ENCODE data around the gene KNDC1.
"Not testable (repeated sequence)": the region's sequence is repeated elsewhere in the genome, so short reads cannot be mapped to it uniquely, and the experiment has no call there.

Gene KNDC1

DNA sequence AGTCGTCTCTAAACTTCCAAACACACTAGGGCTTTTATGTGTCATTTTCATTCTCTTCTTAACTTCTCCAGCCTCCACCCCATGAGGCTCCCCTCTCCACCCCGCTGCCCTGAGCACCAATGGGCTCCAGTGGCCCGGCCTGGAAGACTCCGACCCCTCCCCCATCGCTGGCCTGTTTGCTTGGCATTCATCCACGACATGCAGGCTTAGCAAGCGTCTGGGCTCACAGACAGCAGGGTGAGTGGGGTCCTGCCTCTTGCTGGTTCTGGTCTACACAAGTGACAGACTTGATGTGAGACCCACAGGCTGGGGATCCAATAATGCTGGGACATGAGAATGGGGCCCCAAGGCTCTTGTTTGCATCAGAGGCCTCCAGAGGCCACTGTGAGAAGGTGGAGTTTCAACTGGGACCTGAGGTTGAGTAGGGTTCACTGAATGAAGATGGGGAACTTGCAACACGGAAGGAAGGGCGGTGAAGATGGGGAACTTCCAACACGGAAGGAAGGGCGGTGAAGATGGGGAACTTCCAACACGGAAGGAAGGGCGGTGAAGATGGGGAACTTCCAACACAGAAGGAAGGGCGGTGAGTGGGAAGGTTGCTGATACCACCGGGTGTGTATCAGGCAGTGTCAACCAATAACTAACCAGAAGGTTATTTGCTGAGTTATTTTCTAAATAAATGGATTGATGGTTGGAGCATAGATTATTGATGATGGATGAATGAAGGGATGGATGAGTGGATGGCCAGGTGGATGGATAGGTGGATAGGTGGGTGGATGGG, 14.0 kb downstream of the KNDC1 start:
- TF ChIP-seq, protein P1, sequence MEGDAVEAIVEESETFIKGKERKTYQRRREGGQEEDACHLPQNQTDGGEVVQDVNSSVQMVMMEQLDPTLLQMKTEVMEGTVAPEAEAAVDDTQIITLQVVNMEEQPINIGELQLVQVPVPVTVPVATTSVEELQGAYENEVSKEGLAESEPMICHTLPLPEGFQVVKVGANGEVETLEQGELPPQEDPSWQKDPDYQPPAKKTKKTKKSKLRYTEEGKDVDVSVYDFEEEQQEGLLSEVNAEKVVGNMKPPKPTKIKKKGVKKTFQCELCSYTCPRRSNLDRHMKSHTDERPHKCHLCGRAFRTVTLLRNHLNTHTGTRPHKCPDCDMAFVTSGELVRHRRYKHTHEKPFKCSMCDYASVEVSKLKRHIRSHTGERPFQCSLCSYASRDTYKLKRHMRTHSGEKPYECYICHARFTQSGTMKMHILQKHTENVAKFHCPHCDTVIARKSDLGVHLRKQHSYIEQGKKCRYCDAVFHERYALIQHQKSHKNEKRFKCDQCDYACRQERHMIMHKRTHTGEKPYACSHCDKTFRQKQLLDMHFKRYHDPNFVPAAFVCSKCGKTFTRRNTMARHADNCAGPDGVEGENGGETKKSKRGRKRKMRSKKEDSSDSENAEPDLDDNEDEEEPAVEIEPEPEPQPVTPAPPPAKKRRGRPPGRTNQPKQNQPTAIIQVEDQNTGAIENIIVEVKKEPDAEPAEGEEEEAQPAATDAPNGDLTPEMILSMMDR (conservative IDR thresholded peaks at IDR 0.05; ENCODE audit: control insufficient read depth, insufficient read depth, low read depth, low read length): no peak
- DNase-seq (ENCODE audit: low read depth): no peak

GRCh38 chr10:133174689-133175263, 14.8 kb downstream of the KNDC1 start:
- H3K4me3 ChIP-seq (ENCODE audit: control insufficient read depth, low read depth, low read length): no peak overlapping the region
- TF ChIP-seq, protein P1 (conservative IDR thresholded peaks at IDR 0.05; ENCODE audit: control insufficient read depth, insufficient read depth, low read depth, low read length): no peak
- DNase-seq (ENCODE audit: low read depth): no peak

More for the DNA sequence above, 14.0 kb downstream of the KNDC1 start:
- H3K4me3 ChIP-seq (ENCODE audit: control insufficient read depth, low read depth, low read length): no peak overlapping the region

DNA sequence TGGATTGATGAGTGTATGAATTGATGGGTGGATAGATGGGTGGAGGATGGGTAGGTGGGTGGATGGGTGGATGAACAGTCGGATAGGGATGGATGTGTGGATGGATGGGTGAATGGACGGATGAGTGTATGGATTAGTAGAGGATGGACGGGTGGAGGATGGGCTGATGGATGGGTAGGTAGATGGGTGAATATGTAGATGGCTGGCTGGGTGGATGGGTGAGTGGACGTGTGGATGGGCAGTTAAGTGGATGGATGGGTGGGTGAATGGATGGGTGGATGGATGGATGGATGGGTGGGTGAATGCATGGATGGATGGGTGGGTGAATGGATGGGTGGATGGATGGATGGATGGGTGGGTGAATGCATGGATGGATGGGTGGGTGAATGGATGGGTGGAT, 15.6 kb downstream of the KNDC1 start:
- H3K4me3 ChIP-seq (ENCODE audit: control insufficient read depth, low read depth, low read length); DNase-seq (ENCODE audit: low read depth): not testable (repeated sequence)

- no peak for DNase-seq (ENCODE audit: low read depth)
- TF ChIP-seq, protein P1 (conservative IDR thresholded peaks at IDR 0.05; ENCODE audit: control insufficient read depth, insufficient read depth, low read depth, low read length): no peak
- no peak overlapping the region for H3K4me3 ChIP-seq (ENCODE audit: control insufficient read depth, low read depth, low read length)
Observed at GRCh38 chr10:133176546-133176945, 16.5 kb downstream of the KNDC1 start.

- no peak overlapping the region for H3K4me3 ChIP-seq (ENCODE audit: control insufficient read depth, low read depth, low read length)
- DNase-seq (ENCODE audit: low read depth): no peak
- TF ChIP-seq, protein P1 (conservative IDR thresholded peaks at IDR 0.05; ENCODE audit: control insufficient read depth, insufficient read depth, low read depth, low read length): no peak
Observed at GRCh38 chr10:133177380-133178157, 17.6 kb downstream of the KNDC1 start.

- TF ChIP-seq, protein P1 (conservative IDR thresholded peaks at IDR 0.05; ENCODE audit: control insufficient read depth, insufficient read depth, low read depth, low read length): no peak
- H3K4me3 ChIP-seq (ENCODE audit: control insufficient read depth, low read depth, low read length): no peak overlapping the region
- DNase-seq (ENCODE audit: low read depth): no peak
Observed at GRCh38 chr10:133178357-133179127, 18.5 kb downstream of the KNDC1 start.

All from fibroblast of mammary gland (primary cell).